Ovary (tissue), 3 donors: Measurements from ENCODE around the gene RHPN2.

Experiments used
- EP300 ChIP-seq: sonication (generic); formaldehyde crosslinking; IDR thresholded peaks from one replicate; pipeline ENCODE4 v1.6.1; 2017; ENCODE audit warnings: antibody characterized with exemption
- POLR2A ChIP-seq: fragments of 450-650 bp; IDR thresholded peaks from one replicate; pipeline ENCODE4 v1.6.1; 2017; ENCODE audit warnings: antibody characterized with exemption, mild to moderate bottlenecking, moderate library complexity
- TF ChIP-seq, protein P1 (sequence below), 3 donors: fragments of 450-650 bp in 2 of 3; fragments of 200-600 bp in 1 of 3; IDR thresholded peaks; one replicate each; pipeline versions ENCODE4 v1.5.1 to v1.8.0; 2016 to 2022; ENCODE audit warnings: antibody characterized with exemption in 3 of 3, mild to moderate bottlenecking in 1 of 3
- donor health status: DM: no; HTN: no; CAD: no.

DNA sequence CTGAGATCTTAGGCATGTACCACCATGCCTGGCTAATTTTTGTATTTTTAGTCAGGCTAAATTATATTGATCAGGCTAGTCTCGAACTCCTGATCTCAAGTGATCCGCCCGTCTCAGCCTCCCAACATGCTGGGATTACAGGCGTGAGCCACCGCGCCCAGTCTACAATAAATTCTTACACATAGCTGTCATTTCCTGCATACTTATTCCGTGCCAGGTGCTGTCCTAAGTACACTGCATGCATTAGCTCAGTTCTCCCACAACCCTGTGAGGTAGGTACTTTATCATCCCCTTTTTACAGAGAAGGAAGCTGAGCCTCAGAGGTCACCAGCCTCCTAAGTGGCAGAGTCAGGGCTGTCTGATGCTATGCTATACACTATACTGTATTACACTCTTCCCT, 7.2 kb upstream of the RHPN2 start:
- no peak for TF ChIP-seq POLR2A
- TF ChIP-seq, protein P1, sequence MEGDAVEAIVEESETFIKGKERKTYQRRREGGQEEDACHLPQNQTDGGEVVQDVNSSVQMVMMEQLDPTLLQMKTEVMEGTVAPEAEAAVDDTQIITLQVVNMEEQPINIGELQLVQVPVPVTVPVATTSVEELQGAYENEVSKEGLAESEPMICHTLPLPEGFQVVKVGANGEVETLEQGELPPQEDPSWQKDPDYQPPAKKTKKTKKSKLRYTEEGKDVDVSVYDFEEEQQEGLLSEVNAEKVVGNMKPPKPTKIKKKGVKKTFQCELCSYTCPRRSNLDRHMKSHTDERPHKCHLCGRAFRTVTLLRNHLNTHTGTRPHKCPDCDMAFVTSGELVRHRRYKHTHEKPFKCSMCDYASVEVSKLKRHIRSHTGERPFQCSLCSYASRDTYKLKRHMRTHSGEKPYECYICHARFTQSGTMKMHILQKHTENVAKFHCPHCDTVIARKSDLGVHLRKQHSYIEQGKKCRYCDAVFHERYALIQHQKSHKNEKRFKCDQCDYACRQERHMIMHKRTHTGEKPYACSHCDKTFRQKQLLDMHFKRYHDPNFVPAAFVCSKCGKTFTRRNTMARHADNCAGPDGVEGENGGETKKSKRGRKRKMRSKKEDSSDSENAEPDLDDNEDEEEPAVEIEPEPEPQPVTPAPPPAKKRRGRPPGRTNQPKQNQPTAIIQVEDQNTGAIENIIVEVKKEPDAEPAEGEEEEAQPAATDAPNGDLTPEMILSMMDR (IDR thresholded peaks at IDR 0.05): no peak
- no peak for TF ChIP-seq EP300
